Measurements from ENCODE around the gene RMRP.

Gene RMRP

GRCh38 chr9:35679766-35680330, 22.0 kb upstream of the RMRP start:
- Histone ChIP-seq H3K9ac (ENCODE audit: low read length) (no peak overlapping the region), H3F3A (ENCODE audit: insufficient read depth) (no peaks in the 10 kb centered on the region), H3K27me3 (ENCODE audit: low read length) (no peaks in the 10 kb centered on the region), H3K4me2 (ENCODE audit: low read depth, low read length, poor library complexity, severe bottlenecking) (no peak overlapping the region), H3K9me3 (ENCODE audit: insufficient read depth, low read length) (no peaks in the 10 kb centered on the region), H3K4me3 (ENCODE audit: insufficient read depth, low read length, poor library complexity, severe bottlenecking) (no peak overlapping the region), H3K9me2 (replicated peaks; ENCODE audit: insufficient read depth, low read length) (no peaks in the 10 kb centered on the region), H2AFZ (ENCODE audit: low read depth, low read length, severe bottlenecking) (no peak overlapping the region), H3K79me2 (ENCODE audit: insufficient read depth, low read length) (no peaks in the 10 kb centered on the region), H3K27ac (ENCODE audit: low read depth, low read length) (no peak overlapping the region), H4K20me1 (ENCODE audit: low read depth, low read length) (no peaks in the 10 kb centered on the region), H3K36me3 (ENCODE audit: low read length) (no peaks in the 10 kb centered on the region)
- no peak for TF ChIP-seq EZH2phosphoT487 (conservative IDR thresholded peaks at IDR 0.05; ENCODE audit: low read length)
- TF ChIP-seq CTCF (IDR thresholded peaks at IDR 0.05; ENCODE audit: insufficient read depth, low read length, poor library complexity, severe bottlenecking) = no peak

DNA sequence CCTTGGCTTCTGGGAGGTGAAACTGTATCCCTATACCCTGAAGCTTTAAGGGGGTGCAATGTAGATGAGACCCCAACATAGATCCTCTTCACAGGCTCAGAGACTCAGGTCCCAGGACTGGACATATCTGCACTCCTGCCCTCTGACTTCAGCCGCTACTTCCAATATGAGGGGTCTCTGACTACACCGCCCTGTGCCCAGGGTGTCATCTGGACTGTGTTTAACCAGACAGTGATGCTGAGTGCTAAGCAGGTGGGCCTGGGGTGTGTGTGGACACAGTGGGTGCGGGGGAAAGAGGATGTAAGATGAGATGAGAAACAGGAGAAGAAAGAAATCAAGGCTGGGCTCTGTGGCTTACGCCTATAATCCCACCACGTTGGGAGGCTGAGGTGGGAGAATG, 21.3 kb upstream of the RMRP start:
- H3F3A ChIP-seq (ENCODE audit: insufficient read depth) = no peaks in the 10 kb centered on the region

GRCh38 chr9:35675732-35676392, 18.0 kb upstream of the RMRP start:
- H3K36me3 ChIP-seq (ENCODE audit: low read length) = no peaks in the 10 kb centered on the region
- no peak overlapping the region for H3K4me3 ChIP-seq (ENCODE audit: insufficient read depth, low read length, poor library complexity, severe bottlenecking)
- no peaks in the 10 kb centered on the region for H4K20me1 ChIP-seq (ENCODE audit: low read depth, low read length)
- no peak overlapping the region for H2AFZ ChIP-seq (ENCODE audit: low read depth, low read length, severe bottlenecking)
- TF ChIP-seq CTCF (IDR thresholded peaks at IDR 0.05; ENCODE audit: insufficient read depth, low read length, poor library complexity, severe bottlenecking) = no peak
- no peaks in the 10 kb centered on the region for H3F3A ChIP-seq (ENCODE audit: insufficient read depth)
- no peaks in the 10 kb centered on the region for H3K9me2 ChIP-seq (replicated peaks; ENCODE audit: insufficient read depth, low read length)
- no peak overlapping the region for H3K9ac ChIP-seq (ENCODE audit: low read length)
- no peak overlapping the region for H3K4me2 ChIP-seq (ENCODE audit: low read depth, low read length, poor library complexity, severe bottlenecking)
- no peak overlapping the region for H3K27ac ChIP-seq (ENCODE audit: low read depth, low read length)
- no peaks in the 10 kb centered on the region for H3K9me3 ChIP-seq (ENCODE audit: insufficient read depth, low read length)
- no peaks in the 10 kb centered on the region for H3K79me2 ChIP-seq (ENCODE audit: insufficient read depth, low read length)
- no peaks in the 10 kb centered on the region for H3K27me3 ChIP-seq (ENCODE audit: low read length)

More for the DNA sequence above, 21.3 kb upstream of the RMRP start:
- Histone ChIP-seq H3K4me2 (ENCODE audit: low read depth, low read length, poor library complexity, severe bottlenecking) (no peak overlapping the region), H3K27ac (ENCODE audit: low read depth, low read length) (no peak overlapping the region), H3K27me3 (ENCODE audit: low read length) (no peaks in the 10 kb centered on the region), H3K4me3 (ENCODE audit: insufficient read depth, low read length, poor library complexity, severe bottlenecking) (no peak overlapping the region), H3K79me2 (ENCODE audit: insufficient read depth, low read length) (no peaks in the 10 kb centered on the region), H4K20me1 (ENCODE audit: low read depth, low read length) (no peaks in the 10 kb centered on the region), H3K36me3 (ENCODE audit: low read length) (no peaks in the 10 kb centered on the region), H3K9ac (ENCODE audit: low read length) (no peak overlapping the region), H2AFZ (ENCODE audit: low read depth, low read length, severe bottlenecking) (no peak overlapping the region), H3K9me2 (replicated peaks; ENCODE audit: insufficient read depth, low read length) (no peaks in the 10 kb centered on the region), H3K9me3 (ENCODE audit: insufficient read depth, low read length) (no peaks in the 10 kb centered on the region)
- TF ChIP-seq CTCF (IDR thresholded peaks at IDR 0.05; ENCODE audit: insufficient read depth, low read length, poor library complexity, severe bottlenecking) = no peak
- no peak for TF ChIP-seq EZH2phosphoT487 (conservative IDR thresholded peaks at IDR 0.05; ENCODE audit: low read length)

Measured in SU-DHL-6 (cell line).